Bronchial epithelial cell (primary cell): Measurements from ENCODE around the gene POU2AF1. TPM values are rescaled to one million over a fixed set of nuclear protein-coding genes. Genes with fewer than 3 reads are reported as not detected.
A peak's percentile ranks its signal among the peaks of the same experiment; 100 is the strongest.

Experiments
- DNase-seq: peaks from one replicate; pipeline ENCODE4 v3.0.0-alpha.2; 2010; ENCODE audit warnings: low read depth
- FAIRE-seq: peaks from 2 replicates; lab custom pipeline; 2011; peaks lifted over from hg19 to GRCh38; lab: Jason Lieb, UNC
- H3K27me3 ChIP-seq: 2 replicates; pipeline ENCODE4 v1.5.1; 2011; ENCODE audit warnings: low read length; ENCODE audit not compliant: control insufficient read depth, insufficient read depth
- H3K36me3 ChIP-seq: 2 replicates; pipeline ENCODE4 v1.5.1; 2011; ENCODE audit warnings: low read length; ENCODE audit not compliant: control insufficient read depth, insufficient read depth
- H3K4me3 ChIP-seq: 2 replicates; pipeline ENCODE4 v1.5.1; 2011; ENCODE audit warnings: mild to moderate bottlenecking, low read depth, low read length, control low read depth
- total RNA-seq: library from RNA; depleted of rRNA; stranded (reverse); fragments of >200 nt; gene quantifications from 2 replicates; pipeline ENCODE4 v1.2.1, GENCODE V29; 2014
- TF ChIP-seq, protein P1 (sequence below): IDR thresholded peaks from 2 replicates; pipeline ENCODE4 v1.5.1; 2011; ENCODE audit warnings: mild to moderate bottlenecking, moderate library complexity, low read length, control low read depth, inconsistent platforms; ENCODE audit not compliant: insufficient read depth, severe bottlenecking

The POU2AF1 gene, protein sequence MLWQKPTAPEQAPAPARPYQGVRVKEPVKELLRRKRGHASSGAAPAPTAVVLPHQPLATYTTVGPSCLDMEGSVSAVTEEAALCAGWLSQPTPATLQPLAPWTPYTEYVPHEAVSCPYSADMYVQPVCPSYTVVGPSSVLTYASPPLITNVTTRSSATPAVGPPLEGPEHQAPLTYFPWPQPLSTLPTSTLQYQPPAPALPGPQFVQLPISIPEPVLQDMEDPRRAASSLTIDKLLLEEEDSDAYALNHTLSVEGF
- not detected in 2 replicates for total RNA-seq

DNA sequence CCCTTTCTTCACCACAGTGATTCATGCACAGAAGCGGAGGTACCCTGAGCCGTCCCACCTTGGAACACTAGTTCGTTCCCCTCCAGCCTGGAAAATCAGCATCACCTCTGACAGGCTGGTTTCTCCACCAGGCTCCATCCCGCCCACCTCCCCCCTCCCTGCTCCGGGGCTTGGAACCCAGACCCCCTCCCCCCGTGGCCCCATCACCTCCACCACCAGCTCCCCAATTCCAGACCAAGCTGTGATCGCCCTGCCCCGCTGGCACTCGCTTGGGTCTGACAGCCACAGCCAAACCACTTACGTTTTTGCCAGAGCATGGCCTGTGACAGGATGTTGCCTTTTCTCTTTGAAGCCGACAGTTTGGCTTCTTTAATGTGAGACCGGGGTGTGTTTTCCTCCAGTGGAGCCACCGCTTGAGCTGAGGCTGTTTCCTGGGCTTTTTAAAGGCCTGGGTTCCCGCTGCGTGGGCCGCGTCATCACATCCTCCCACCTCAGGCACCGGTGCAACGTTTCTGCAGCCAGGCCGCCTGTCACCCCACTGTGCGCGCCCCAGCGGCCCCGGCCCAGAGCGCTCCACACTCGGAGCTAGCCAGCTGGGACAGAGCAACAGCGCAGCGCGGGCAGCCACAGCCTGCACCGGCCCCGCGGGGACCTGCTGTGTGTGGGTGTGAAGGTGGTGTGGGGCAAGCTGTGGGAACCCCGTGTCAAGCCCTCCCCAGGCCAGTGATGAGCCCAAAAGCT, at the start of gene POU2AF1:
Gene POU2AF1, minus strand, starts transcription at position 415 of the 741 bp plus-strand sequence. Its CDS starts 98 bp downstream, at position 317.
- Histone ChIP-seq H3K27me3 (no peaks in the 10 kb centered on the region), H3K4me3 (no peak within 1 kb of the TSS), H3K36me3 (no peaks in the 10 kb centered on the region)
- FAIRE-seq (no peak), DNase-seq (no peak)
- TF ChIP-seq, protein P1, sequence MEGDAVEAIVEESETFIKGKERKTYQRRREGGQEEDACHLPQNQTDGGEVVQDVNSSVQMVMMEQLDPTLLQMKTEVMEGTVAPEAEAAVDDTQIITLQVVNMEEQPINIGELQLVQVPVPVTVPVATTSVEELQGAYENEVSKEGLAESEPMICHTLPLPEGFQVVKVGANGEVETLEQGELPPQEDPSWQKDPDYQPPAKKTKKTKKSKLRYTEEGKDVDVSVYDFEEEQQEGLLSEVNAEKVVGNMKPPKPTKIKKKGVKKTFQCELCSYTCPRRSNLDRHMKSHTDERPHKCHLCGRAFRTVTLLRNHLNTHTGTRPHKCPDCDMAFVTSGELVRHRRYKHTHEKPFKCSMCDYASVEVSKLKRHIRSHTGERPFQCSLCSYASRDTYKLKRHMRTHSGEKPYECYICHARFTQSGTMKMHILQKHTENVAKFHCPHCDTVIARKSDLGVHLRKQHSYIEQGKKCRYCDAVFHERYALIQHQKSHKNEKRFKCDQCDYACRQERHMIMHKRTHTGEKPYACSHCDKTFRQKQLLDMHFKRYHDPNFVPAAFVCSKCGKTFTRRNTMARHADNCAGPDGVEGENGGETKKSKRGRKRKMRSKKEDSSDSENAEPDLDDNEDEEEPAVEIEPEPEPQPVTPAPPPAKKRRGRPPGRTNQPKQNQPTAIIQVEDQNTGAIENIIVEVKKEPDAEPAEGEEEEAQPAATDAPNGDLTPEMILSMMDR: no peak

DNA sequence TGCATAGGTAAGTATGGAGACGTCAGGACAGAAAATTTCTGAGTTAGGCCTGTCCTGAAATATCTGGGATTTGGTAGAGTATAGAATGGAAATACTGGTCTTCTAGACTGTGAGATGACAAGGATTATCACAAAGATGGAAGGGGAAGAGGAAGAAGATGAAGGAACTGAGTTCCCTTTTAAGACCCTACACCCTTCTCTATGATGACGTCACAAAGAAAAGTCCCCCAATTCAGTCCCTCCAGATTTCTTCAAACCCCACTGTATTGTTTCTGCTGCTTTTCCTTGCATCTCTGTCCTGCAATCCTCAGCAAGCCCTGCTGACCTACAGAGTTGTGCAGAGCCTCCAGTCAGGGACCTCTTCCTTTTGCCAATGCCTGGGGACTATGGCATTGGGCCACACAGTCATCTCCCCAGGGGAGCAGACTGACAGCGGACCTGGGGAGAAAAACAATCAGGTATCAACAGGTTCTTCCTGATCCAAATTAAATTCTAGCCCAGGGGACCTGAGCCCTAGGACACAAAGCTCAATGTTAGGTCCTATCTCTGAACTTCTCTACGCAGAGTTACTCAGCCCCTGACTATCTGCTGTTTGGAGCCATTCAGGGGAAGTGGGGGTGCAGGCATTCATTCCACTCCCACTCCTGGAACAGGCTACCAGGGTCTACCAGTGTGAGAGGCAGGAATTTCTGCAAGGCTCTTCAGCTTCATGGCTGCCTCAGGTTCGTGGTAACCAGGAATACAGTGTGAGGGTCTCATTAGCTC, 49.2 kb upstream of the POU2AF1 start:
- Histone ChIP-seq H3K27me3 (no peaks in the 10 kb centered on the region), H3K36me3 (no peaks in the 10 kb centered on the region), H3K4me3 (no peak overlapping the region)
- DNase-seq (no peak), FAIRE-seq (no peak)
- TF ChIP-seq, protein P1: no peak

DNA sequence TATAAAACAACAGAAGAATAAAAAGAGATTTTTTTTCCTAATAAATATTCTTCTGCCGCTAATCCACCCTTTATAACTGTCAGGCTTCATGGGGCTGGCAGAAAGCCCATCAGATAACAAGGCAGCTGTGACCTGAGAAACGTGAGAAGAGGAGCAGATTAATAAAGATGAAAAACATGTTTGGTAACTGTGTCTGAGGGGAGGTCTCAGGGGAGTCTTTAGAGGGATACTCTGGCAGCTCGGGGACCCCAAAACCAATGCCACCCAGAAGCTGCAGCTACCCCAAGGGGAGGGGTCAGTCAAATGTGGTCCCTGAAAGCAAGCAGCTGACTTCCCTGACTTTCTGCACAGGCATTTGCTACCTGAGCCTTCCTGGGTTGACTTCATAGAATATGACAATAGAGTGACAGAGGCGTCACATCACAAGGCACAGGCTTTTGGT, 48.4 kb upstream of the POU2AF1 start:
- H3K36me3 ChIP-seq: no peaks in the 10 kb centered on the region
- DNase-seq: peak; percentile 39
- TF ChIP-seq, protein P1: no peak
- no peak overlapping the region for H3K4me3 ChIP-seq
- no peak for FAIRE-seq
- peaks cover 4% of the 10 kb centered on the region for H3K27me3 ChIP-seq

DNA sequence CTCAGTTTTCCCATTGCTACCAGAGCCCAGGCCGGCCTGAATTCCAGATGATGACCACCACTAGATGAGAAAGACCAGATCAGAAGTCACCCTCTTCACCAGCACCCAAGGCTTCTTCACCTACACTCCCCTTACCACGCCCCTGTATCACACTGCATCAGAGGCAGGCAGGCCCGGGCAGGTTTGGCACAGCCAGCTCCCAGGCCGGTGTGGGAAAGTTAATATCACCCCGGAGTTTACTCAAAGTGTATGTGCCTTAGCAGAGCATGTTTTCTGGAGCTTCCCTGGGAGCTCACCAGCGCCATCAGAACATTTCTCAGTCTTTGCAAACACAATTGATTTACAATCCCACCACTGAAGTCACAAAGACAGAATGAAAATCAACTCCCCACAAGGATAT, 47.5 kb upstream of the POU2AF1 start:
- no peak for FAIRE-seq
- TF ChIP-seq, protein P1: no peak
- peak; percentile 87 for DNase-seq
- H3K36me3 ChIP-seq: no peaks in the 10 kb centered on the region
- H3K27me3 ChIP-seq: peaks cover 5% of the 10 kb centered on the region
- no peak overlapping the region for H3K4me3 ChIP-seq

DNA sequence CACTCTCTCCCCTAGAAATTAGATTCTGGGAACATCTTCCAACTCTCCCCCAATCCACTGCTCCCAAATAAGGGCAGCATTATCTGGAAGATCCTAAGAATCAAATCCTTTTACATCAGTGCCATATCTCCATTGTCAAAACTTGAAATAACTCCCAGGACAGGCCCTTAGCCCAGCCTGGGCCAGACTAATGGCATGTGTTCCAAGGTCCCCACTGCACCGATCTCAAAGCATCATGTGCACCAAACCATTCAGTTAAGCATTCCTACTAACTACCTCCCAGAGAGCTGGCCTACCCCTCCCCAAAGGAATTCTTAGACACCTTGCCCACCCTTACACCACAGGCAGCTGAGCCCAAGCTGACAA, 44.2 kb upstream of the POU2AF1 start:
- no peak for DNase-seq
- H3K4me3 ChIP-seq: no peak overlapping the region
- no peaks in the 10 kb centered on the region for H3K36me3 ChIP-seq
- FAIRE-seq: no peak
- TF ChIP-seq, protein P1: no peak
- H3K27me3 ChIP-seq: peaks cover 8% of the 10 kb centered on the region
